ENCODE results near the gene RPS6KA5. TPM values are rescaled to one million over a fixed set of nuclear protein-coding genes. Genes with fewer than 3 reads are reported as not detected.
"Not testable (repeated sequence)": the region's sequence is repeated elsewhere in the genome, so short reads cannot be mapped to it uniquely, and the experiment has no call there.

RPS6KA5 gene
- total and polyA plus RNA-seq, 10 donors: 1.4 to 17.8 (median 8.5) TPM

DNA sequence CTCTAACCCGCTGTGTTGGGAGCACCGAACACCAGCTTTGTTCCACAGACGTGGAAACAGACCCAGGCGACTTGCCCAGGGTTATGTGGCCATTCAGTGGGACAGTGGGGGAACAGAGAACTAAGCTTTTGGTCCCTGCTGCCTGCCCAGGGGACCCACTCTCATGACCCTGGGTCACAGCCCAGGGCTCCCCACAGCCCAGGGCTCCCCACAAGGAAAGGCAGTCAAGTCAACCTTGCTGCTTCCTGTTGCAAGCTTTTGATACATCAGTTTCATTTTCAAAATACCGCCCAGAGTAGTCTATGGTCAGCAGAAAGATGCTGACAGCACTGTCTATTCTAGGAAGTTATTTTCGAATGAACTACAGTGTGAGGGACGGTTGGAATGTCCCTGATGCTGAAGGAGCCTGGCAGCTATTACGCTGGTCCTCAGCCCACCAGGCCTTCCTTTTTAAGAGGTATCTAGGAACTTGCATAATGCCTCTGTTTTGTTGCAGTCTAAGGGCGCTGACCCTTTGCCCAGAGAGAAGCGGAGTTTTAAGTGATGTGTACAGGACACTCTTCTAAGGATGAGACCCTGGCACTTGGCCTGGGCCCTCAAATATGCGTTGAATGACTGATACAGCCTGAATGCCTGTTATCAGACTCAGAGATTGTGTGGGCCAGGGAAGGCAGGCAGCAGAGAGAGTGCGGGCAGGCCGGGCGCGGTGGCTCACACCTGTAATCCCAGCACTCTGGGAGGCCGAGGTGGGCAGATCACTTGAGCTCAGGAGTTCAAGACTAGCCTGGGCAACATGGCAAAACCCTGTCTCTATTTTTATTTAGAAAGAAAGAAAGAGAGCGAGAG, 231.6 kb downstream of the RPS6KA5 start:
- intact Hi-C loops (cut with DNase I; ENCODE audit: low total_unique reads): no loop called here
- Histone ChIP-seq H3K27me3 (replicated peaks in 1 of 7) (no peaks in the 10 kb centered on the region), H3K4me3 (peak overlapping the region in 7 of 8 donors; percentile 16 to 65 (median 32)), H3K9me3 (peaks cover 0 to 14% (median 12%) of the 10 kb centered on the region in 8 donors), H3K27ac (peak overlapping the region; percentile 85 to 95 (median 92)), H3K36me3 (no peaks in the 10 kb centered on the region), H3K4me1 (peaks cover 8 to 26% (median 22%) of the 10 kb centered on the region in 6 donors)
- 49 to 66% (median 60%) methylated on average over 17 of the region's 17 CpGs for WGBS, 5 donors
- DNase-seq: peak; percentile 80
- TF ChIP-seq POLR2AphosphoS5 (IDR thresholded peaks at IDR 0.05) (peak in 1 of 3 donors; percentile 78), CTCF (IDR thresholded peaks at IDR 0.05 in 8 of 11, conservative IDR thresholded peaks at IDR 0.05 in 3 of 11) (no peak), POLR2A (IDR thresholded peaks at IDR 0.05) (peak in 1 of 3 donors; percentile 7)

GRCh38 chr14:90827919-90828610, 232.4 kb downstream of the RPS6KA5 start:
- H3K27ac ChIP-seq: peak overlapping the region; percentile 85 to 95 (median 92)
- peaks cover 0 to 22% (median 20%) of the 10 kb centered on the region in 8 donors for H3K9me3 ChIP-seq
- intact Hi-C loops (cut with DNase I; ENCODE audit: low total_unique reads): no loop called here
- peak overlapping the region; percentile 8 to 65 (median 30) for H3K4me3 ChIP-seq
- TF ChIP-seq POLR2A (IDR thresholded peaks at IDR 0.05) (no peak), CTCF (IDR thresholded peaks at IDR 0.05 in 8 of 11, conservative IDR thresholded peaks at IDR 0.05 in 3 of 11) (peak in 1 of 11 experiments; percentile 7), POLR2AphosphoS5 (IDR thresholded peaks at IDR 0.05) (peak; percentile 87 to 90 (median 88))
- no peaks in the 10 kb centered on the region for H3K36me3 ChIP-seq
- WGBS, 5 donors: 2 to 4% (median 3%) methylated on average over 28 to 42 of the region's 42 CpGs
- peak; percentile 97 for DNase-seq
- H3K4me1 ChIP-seq: peaks cover 8 to 26% (median 22%) of the 10 kb centered on the region in 6 donors
- H3K27me3 ChIP-seq (replicated peaks in 1 of 7): no peaks in the 10 kb centered on the region

DNA sequence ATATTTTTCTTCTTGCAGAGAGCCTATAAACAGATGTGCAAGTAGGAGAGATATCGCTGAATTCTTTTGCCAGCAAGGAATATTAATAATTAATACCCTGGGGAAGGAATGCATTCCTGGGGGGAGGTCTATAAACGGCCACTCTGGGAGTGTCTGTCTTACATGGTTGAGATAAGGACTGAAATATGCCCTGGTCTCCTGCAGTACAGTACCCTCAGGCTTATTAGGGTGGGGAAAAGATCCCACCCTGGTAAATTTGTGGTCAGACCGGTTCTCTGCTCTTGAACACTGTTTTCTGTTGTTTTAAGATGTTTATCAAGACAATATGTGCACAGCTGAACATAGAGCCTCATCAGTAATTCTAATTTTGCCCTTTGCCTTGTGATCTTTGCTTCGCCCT, 236.9 kb downstream of the RPS6KA5 start:
- WGBS, 5 donors: 81 to 93% (median 82%) methylated on average over 4 of the region's 4 CpGs
- DNase-seq; H3K4me3 ChIP-seq; H3K27ac ChIP-seq; H3K27me3 ChIP-seq (replicated peaks in 1 of 7); intact Hi-C loops (cut with DNase I; ENCODE audit: low total_unique reads); H3K36me3 ChIP-seq: not testable (repeated sequence)
- Histone ChIP-seq H3K4me1 (peaks cover under 1 to 22% (median 12%) of the 10 kb centered on the region in 6 donors), H3K9me3 (peaks cover 0 to 28% (median 25%) of the 10 kb centered on the region in 8 donors)

GRCh38 chr14:90820958-90821357, 239.5 kb downstream of the RPS6KA5 start:
- peak; percentile 87 for DNase-seq
- intact Hi-C loops (cut with DNase I; ENCODE audit: low total_unique reads): no loop called here
- Histone ChIP-seq H3K27ac (no peak overlapping the region), H3K27me3 (replicated peaks in 1 of 7) (peaks cover 0 to 6% (median 0%) of the 10 kb centered on the region in 7 donors), H3K4me1 (peaks cover 0 to 16% (median 4%) of the 10 kb centered on the region in 6 donors), H3K36me3 (no peaks in the 10 kb centered on the region), H3K9me3 (peaks cover 0 to 28% (median 25%) of the 10 kb centered on the region in 8 donors), H3K4me3 (no peak overlapping the region)
- TF ChIP-seq CTCF (IDR thresholded peaks at IDR 0.05 in 8 of 11, conservative IDR thresholded peaks at IDR 0.05 in 3 of 11) (no peak), POLR2AphosphoS5 (IDR thresholded peaks at IDR 0.05) (peak in 1 of 3 donors; percentile 34)
- 14 to 46% (median 37%) methylated on average over 11 of the region's 11 CpGs for WGBS, 5 donors
